ENCODE measurements around the gene RBM6. TPM values are rescaled to one million over a fixed set of nuclear protein-coding genes. Genes with fewer than 3 reads are reported as not detected.
A peak's percentile ranks its signal among the peaks of the same experiment; 100 is the strongest.
"Not testable (repeated sequence)": the region's sequence is repeated elsewhere in the genome, so short reads cannot be mapped to it uniquely, and the experiment has no call there.

Gene RBM6
- total RNA-seq, 1 donor from 2014 or later = 117 TPM

DNA sequence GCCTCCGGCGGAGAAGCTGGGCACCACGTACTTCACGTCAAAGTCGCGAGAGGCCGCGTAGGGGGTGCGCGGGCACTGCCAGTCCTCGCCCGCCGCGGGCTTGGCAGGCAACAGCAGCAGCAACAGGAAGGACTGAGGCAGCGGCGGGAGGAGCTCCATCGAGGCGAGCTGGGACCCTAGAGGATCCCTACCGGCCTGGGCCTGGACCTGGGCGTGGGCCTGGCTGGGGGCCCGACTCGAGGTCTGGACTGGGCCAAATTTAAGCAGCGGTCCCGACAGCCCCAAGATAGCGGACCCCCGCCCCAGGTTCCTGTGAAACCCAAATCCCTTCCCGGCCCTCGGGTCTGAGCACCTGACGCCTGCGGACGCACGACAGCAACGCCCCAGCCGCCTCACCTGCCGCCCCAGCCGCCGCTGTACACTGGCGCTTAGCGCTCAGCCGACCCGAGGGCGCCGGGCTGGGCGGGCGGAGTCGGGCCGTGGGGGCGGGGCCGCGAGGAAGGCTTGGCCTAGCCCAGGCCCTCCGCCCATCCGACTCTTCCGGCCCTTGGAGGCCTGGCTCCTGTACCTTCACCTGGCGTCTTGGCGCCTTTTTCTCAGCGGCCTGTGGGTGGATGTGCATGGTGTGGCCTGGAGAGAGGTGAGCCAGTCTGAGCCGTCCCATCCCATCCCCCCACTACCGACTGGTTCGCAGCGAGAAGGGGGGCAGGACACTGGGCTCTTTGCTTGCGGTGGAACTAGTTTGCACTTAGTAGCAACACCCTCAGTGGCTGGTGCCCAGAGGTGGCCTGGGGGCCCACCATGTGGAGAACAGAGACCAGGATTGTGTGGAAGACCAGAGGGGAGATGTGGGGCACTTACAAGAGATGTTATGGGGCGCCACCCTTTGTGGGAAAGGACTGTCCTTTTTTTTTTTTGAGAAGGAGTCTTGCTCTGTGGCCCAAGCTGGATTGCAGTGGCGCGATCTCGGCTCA is 36.2 kb upstream of the RBM6 start, which contains the start of gene MST1R:
Gene MST1R, minus strand, starts transcription at position 423 of the 974 bp plus-strand sequence. Its CDS starts 264 bp downstream, at position 159.
- Mint-ChIP-seq H3K9me3 (no peaks in the 10 kb centered on the region), H3K36me3 (ENCODE audit: low read depth) (no peaks in the 10 kb centered on the region), H3K4me3 (no peak within 1 kb of the TSS), H3K27ac (ENCODE audit: unreplicated experiment) (no peak within 1 kb of the TSS), H3K4me1 (peaks cover 11% of the 10 kb centered on the region), H3K27me3 (ENCODE audit: low read depth) (no peaks in the 10 kb centered on the region)
- peak; percentile 53 for DNase-seq (ENCODE audit: low read depth, low spot score)
- TF ChIP-seq, protein P1, sequence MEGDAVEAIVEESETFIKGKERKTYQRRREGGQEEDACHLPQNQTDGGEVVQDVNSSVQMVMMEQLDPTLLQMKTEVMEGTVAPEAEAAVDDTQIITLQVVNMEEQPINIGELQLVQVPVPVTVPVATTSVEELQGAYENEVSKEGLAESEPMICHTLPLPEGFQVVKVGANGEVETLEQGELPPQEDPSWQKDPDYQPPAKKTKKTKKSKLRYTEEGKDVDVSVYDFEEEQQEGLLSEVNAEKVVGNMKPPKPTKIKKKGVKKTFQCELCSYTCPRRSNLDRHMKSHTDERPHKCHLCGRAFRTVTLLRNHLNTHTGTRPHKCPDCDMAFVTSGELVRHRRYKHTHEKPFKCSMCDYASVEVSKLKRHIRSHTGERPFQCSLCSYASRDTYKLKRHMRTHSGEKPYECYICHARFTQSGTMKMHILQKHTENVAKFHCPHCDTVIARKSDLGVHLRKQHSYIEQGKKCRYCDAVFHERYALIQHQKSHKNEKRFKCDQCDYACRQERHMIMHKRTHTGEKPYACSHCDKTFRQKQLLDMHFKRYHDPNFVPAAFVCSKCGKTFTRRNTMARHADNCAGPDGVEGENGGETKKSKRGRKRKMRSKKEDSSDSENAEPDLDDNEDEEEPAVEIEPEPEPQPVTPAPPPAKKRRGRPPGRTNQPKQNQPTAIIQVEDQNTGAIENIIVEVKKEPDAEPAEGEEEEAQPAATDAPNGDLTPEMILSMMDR (conservative IDR thresholded peaks at IDR 0.05) = no peak

DNA sequence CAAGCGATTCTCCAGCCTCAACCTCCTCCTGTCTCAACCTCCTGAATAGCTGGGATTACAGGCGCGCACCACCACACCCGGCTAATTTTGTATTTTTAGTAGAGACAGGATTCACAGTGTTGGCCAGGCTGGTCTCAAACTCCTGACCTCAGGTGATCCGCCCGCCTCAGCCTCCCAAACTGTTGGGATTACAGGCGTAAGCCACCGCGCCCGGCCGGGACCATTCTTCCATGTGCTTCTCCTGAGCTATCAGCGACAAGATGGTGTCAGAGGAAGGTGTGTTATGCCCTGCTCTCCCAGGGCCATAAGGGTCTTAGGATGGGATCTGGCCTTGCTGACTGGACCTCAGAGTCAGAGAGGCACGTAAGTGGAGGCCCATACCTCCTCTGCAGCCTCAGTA is 35.5 kb upstream of the RBM6 start:
- not testable (repeated sequence) for H3K27ac Mint-ChIP-seq (ENCODE audit: unreplicated experiment); DNase-seq (ENCODE audit: low read depth, low spot score); H3K4me3 Mint-ChIP-seq; H3K27me3 Mint-ChIP-seq (ENCODE audit: low read depth); H3K9me3 Mint-ChIP-seq; H3K36me3 Mint-ChIP-seq (ENCODE audit: low read depth)
- H3K4me1 Mint-ChIP-seq = peaks cover 11% of the 10 kb centered on the region

DNA sequence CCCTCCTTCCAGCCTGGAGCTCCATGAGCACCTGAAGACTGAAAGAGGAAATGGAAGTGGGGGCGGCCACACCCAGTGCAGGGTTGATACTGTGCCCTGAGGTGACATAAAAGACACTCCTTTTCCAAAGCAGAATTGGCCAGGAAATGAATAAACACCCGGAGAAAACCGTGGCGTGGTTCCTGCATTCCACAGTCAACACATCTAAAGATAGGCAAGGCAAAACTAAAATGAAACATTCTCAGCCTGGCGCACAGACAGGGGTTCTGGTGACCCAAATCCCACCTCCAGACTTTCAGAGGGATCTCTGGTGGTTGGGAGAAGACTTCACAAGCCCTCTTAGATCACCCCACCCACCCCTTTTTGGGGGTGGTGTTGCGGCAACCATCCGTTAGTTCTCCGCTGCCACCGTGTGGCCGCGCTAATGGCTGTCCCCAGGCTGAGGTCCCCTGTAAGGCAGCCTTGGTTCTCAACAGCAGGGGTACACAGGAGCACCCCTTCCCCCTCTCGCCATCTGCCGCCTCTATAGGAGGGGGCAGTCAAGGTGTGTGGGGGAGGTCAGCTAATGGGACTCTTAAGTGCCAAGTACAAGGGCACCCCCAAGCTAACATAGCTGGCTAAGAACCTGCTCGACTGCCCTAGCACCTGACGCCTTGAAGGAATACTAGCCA is 33.7 kb upstream of the RBM6 start:
- Mint-ChIP-seq H3K27me3 (ENCODE audit: low read depth) (no peaks in the 10 kb centered on the region), H3K9me3 (no peaks in the 10 kb centered on the region), H3K4me1 (peaks cover 11% of the 10 kb centered on the region), H3K4me3 (no peak overlapping the region), H3K27ac (ENCODE audit: unreplicated experiment) (peak overlapping the region; percentile 19), H3K36me3 (ENCODE audit: low read depth) (no peaks in the 10 kb centered on the region)
- TF ChIP-seq, protein P1 (conservative IDR thresholded peaks at IDR 0.05) = peak; percentile 74
- DNase-seq (ENCODE audit: low read depth, low spot score) = peak; percentile 46

DNA sequence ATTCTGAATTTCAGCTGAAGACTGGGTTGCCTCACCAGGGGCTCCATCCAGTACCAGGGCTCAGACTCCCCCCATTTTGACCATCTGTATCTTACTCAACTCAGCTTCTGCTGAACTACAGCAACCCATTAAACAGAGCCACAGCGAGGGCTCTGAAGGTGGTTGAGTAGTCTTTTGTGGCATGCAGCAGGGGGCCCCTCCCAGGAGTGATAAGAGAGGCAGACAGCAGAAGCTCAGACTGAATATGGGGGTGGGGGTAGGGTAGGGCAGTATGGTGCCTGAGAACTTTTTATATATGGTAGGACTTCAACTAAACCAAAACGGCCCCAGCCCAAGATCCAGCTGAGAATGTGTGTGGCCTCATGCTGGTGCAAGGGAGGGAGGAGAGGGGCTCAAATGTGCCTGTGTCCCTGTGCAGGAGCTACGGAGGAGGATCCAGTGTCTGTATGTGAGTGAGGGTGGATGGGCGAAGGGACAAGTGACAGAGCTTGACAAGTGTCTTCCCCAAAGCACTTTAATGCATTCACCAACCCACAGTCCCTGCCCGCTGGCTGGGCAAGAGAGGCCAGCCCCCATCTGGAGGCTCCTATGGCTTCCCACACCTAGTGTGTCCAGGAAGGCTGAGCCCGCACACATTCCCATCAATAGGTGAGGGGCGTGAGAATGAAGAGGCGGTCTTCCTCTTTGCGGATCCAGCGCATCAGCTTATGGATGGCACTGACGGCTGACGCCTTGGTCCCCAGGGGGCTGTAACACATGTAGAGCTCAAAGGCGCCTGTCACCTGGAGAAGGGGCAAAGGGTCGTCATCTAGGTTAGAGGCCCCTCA is 31.4 kb upstream of the RBM6 start:
- Mint-ChIP-seq H3K9me3 (no peaks in the 10 kb centered on the region), H3K4me3 (no peak overlapping the region), H3K27me3 (ENCODE audit: low read depth) (no peaks in the 10 kb centered on the region), H3K4me1 (peaks cover 11% of the 10 kb centered on the region), H3K36me3 (ENCODE audit: low read depth) (no peaks in the 10 kb centered on the region), H3K27ac (ENCODE audit: unreplicated experiment) (no peak overlapping the region)
- TF ChIP-seq, protein P1 (conservative IDR thresholded peaks at IDR 0.05) = no peak
- no peak for DNase-seq (ENCODE audit: low read depth, low spot score)

DNA sequence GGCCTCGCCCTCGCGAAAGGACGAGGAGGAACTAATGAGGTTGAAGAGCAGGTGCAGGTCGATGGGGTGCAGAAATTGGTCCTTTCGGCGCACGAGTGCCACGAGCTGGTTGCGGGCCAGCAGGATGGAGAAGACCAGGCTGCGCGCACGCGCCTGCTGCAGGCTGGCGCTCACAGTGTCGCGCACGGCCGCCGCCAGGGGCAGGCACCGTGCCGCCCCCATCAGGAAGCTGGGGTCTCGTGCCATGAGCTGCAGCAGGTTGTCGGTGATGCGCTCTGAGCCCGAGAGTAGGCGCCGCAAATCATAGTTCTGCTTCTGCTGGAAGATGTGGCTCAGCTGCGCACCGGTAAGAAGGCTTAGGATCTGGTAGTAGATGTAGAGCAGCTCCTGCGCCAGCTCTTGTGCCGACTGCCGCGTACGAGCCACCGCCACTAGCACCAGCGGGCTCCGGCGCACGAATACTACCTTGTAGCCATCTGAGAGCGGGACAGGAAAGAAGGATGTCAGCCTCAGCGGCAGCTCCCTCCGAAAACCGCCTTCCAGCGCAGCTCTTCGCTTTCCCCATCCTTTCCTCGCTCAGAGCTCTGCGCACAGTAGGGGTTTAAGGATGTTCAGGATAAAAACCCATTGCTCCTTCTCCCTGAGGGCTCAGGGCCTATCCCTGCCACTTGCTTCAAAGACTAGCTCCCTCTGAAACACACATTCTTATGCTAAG is 29.4 kb upstream of the RBM6 start:
- no peaks in the 10 kb centered on the region for H3K27me3 Mint-ChIP-seq (ENCODE audit: low read depth)
- DNase-seq (ENCODE audit: low read depth, low spot score) = no peak
- TF ChIP-seq, protein P1 (conservative IDR thresholded peaks at IDR 0.05) = no peak
- H3K27ac Mint-ChIP-seq (ENCODE audit: unreplicated experiment) = peak overlapping the region; percentile 80
- H3K4me1 Mint-ChIP-seq = peaks cover 7% of the 10 kb centered on the region
- no peaks in the 10 kb centered on the region for H3K9me3 Mint-ChIP-seq
- H3K4me3 Mint-ChIP-seq = no peak overlapping the region
- no peaks in the 10 kb centered on the region for H3K36me3 Mint-ChIP-seq (ENCODE audit: low read depth)
